ENCODE measurements around the gene CCNG2. TPM values are rescaled to one million over a fixed set of nuclear protein-coding genes. Genes with fewer than 3 reads are reported as not detected.

The CCNG2 gene
- total and polyA plus RNA-seq, 9 of the 15 experiments (the other 6 are each of a cell fraction or from before 2014, with no cell fraction given), result 0.49 to 6.6 (median 2.9) TPM

DNA sequence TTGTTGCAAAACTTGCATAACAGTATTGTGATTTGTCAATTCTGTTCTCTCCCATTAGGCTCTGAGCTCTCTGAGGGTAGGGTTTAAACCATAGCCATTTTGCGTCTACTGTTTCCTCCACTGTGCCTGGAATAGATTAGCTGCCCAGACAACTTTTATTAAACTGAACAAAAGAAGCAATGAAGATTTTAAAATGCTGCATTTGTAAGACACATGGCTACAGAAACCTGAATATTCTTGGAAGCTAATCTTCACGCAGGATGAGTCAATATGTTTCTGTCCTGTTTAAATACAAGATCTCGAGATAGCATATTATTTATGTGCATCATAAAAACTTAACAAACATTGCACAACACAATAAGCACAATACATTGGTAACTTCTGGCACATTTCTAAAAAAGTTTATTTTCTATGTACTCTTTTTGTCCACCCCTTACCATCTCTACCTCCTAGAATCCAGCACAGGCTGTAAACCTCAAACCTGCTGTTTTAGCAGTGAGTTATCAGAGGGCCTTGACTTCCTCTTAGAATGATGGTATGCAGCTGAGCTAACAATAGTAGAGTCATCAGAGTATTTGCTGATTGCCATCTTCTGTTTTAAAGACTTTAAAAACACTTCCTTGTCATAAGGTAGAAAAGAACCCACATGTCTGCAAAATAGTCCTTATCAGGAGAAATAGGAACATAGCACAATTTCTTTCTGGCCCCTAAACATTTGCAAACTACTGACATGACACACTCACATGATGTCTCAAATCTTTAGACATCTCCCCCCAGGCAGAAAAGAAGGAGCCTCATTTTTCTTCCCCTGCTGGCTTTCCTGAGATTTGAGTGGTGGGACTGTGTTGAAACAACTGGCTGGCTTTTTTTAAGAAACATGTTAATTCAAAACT, 10.6 kb upstream of the CCNG2 start (continued):
- TF ChIP-seq, protein P1, sequence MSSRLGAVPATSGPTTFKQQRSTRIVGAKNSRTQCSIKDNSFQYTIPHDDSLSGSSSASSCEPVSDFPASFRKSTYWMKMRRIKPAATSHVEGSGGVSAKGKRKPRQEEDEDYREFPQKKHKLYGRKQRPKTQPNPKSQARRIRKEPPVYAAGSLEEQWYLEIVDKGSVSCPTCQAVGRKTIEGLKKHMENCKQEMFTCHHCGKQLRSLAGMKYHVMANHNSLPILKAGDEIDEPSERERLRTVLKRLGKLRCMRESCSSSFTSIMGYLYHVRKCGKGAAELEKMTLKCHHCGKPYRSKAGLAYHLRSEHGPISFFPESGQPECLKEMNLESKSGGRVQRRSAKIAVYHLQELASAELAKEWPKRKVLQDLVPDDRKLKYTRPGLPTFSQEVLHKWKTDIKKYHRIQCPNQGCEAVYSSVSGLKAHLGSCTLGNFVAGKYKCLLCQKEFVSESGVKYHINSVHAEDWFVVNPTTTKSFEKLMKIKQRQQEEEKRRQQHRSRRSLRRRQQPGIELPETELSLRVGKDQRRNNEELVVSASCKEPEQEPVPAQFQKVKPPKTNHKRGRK (tag; IDR thresholded peaks at IDR 0.05), result 0 out of 2 replicates have a peak, but pooled peaks have one; percentile 3
- no peak for TF ChIP-seq CCNT2 (IDR thresholded peaks at IDR 0.05; ENCODE audit: borderline replicate concordance, extremely low read depth, insufficient read length, low read depth, low read length)
- TF ChIP-seq ZNF124 (CRISPR knock-in tag; IDR thresholded peaks at IDR 0.05), result no peak
- no peak for TF ChIP-seq TCF7 (IDR thresholded peaks at IDR 0.05; ENCODE audit: borderline replicate concordance)
- TF ChIP-seq PHTF2 (CRISPR knock-in tag; IDR thresholded peaks at IDR 0.05), result no peak
- TF ChIP-seq TAL1 (IDR thresholded peaks at IDR 0.05), result peak; percentile 23; the same call in 1 of the 2 replicates
- TF ChIP-seq ZNF41 (CRISPR knock-in tag; conservative IDR thresholded peaks at IDR 0.05), result no peak
- TF ChIP-seq, protein P2, sequence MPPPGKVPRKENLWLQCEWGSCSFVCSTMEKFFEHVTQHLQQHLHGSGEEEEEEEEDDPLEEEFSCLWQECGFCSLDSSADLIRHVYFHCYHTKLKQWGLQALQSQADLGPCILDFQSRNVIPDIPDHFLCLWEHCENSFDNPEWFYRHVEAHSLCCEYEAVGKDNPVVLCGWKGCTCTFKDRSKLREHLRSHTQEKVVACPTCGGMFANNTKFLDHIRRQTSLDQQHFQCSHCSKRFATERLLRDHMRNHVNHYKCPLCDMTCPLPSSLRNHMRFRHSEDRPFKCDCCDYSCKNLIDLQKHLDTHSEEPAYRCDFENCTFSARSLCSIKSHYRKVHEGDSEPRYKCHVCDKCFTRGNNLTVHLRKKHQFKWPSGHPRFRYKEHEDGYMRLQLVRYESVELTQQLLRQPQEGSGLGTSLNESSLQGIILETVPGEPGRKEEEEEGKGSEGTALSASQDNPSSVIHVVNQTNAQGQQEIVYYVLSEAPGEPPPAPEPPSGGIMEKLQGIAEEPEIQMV (tag; conservative IDR thresholded peaks at IDR 0.05; ENCODE audit: low read depth), result no peak
- no peak for TF ChIP-seq PHB2 (IDR thresholded peaks at IDR 0.05; ENCODE audit: low read depth)
- TF ChIP-seq, protein P3, sequence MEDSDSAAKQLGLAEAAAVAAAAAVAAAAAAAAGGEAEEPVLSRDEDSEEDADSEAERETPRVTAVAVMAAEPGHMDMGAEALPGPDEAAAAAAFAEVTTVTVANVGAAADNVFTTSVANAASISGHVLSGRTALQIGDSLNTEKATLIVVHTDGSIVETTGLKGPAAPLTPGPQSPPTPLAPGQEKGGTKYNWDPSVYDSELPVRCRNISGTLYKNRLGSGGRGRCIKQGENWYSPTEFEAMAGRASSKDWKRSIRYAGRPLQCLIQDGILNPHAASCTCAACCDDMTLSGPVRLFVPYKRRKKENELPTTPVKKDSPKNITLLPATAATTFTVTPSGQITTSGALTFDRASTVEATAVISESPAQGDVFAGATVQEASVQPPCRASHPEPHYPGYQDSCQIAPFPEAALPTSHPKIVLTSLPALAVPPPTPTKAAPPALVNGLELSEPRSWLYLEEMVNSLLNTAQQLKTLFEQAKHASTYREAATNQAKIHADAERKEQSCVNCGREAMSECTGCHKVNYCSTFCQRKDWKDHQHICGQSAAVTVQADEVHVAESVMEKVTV (CRISPR knock-in tag; IDR thresholded peaks at IDR 0.05), result no peak
- TF ChIP-seq CCAR2 (IDR thresholded peaks at IDR 0.05; ENCODE audit: low read depth, low read length), result no peak
- no peak for TF ChIP-seq ZNF830 (CRISPR knock-in tag; IDR thresholded peaks at IDR 0.05)
- TF ChIP-seq ZNF384 (IDR thresholded peaks at IDR 0.05; ENCODE audit: low read depth, low read length), result no peak
- TF ChIP-seq, protein P4, sequence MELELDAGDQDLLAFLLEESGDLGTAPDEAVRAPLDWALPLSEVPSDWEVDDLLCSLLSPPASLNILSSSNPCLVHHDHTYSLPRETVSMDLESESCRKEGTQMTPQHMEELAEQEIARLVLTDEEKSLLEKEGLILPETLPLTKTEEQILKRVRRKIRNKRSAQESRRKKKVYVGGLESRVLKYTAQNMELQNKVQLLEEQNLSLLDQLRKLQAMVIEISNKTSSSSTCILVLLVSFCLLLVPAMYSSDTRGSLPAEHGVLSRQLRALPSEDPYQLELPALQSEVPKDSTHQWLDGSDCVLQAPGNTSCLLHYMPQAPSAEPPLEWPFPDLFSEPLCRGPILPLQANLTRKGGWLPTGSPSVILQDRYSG (tag; conservative IDR thresholded peaks at IDR 0.05; ENCODE audit: low read depth), result no peak
- TF ChIP-seq ZNF121 (CRISPR knock-in tag; conservative IDR thresholded peaks at IDR 0.05), result no peak
- no peak for TF ChIP-seq CAMTA2 (CRISPR knock-in tag; conservative IDR thresholded peaks at IDR 0.05)
- TF ChIP-seq, protein P5, sequence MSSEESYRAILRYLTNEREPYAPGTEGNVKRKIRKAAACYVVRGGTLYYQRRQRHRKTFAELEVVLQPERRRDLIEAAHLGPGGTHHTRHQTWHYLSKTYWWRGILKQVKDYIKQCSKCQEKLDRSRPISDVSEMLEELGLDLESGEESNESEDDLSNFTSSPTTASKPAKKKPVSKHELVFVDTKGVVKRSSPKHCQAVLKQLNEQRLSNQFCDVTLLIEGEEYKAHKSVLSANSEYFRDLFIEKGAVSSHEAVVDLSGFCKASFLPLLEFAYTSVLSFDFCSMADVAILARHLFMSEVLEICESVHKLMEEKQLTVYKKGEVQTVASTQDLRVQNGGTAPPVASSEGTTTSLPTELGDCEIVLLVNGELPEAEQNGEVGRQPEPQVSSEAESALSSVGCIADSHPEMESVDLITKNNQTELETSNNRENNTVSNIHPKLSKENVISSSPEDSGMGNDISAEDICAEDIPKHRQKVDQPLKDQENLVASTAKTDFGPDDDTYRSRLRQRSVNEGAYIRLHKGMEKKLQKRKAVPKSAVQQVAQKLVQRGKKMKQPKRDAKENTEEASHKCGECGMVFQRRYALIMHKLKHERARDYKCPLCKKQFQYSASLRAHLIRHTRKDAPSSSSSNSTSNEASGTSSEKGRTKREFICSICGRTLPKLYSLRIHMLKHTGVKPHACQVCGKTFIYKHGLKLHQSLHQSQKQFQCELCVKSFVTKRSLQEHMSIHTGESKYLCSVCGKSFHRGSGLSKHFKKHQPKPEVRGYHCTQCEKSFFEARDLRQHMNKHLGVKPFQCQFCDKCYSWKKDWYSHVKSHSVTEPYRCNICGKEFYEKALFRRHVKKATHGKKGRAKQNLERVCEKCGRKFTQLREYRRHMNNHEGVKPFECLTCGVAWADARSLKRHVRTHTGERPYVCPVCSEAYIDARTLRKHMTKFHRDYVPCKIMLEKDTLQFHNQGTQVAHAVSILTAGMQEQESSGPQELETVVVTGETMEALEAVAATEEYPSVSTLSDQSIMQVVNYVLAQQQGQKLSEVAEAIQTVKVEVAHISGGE (CRISPR knock-in tag; IDR thresholded peaks at IDR 0.05), result no peak
- no peak for TF ChIP-seq TAF7 (tag; IDR thresholded peaks at IDR 0.05)
